Esophagus squamous epithelium (tissue), 4 donors: ENCODE measurements around the gene PGGHG.

Experiments
- POLR2A ChIP-seq, 4 donors: fragments of 450-650 bp; IDR thresholded peaks; one replicate each; pipeline ENCODE4 v1.6.1; 2017; ENCODE audit warnings: antibody characterized with exemption in 4 of 4, mild to moderate bottlenecking in 4 of 4, moderate library complexity in 3 of 4
- TF ChIP-seq, protein P1 (sequence below), 6 experiments: fragments of 450-650 bp in 4 of 6; fragments of 200-600 bp in 2 of 6; sonication (generic) in 2 of 6; IDR thresholded peaks; one replicate each; pipeline ENCODE4 v1.5.1; 2016 to 2019; ENCODE audit warnings: antibody characterized with exemption in 6 of 6, mild to moderate bottlenecking in 4 of 6, moderate library complexity in 4 of 6

- TF ChIP-seq, protein P1, sequence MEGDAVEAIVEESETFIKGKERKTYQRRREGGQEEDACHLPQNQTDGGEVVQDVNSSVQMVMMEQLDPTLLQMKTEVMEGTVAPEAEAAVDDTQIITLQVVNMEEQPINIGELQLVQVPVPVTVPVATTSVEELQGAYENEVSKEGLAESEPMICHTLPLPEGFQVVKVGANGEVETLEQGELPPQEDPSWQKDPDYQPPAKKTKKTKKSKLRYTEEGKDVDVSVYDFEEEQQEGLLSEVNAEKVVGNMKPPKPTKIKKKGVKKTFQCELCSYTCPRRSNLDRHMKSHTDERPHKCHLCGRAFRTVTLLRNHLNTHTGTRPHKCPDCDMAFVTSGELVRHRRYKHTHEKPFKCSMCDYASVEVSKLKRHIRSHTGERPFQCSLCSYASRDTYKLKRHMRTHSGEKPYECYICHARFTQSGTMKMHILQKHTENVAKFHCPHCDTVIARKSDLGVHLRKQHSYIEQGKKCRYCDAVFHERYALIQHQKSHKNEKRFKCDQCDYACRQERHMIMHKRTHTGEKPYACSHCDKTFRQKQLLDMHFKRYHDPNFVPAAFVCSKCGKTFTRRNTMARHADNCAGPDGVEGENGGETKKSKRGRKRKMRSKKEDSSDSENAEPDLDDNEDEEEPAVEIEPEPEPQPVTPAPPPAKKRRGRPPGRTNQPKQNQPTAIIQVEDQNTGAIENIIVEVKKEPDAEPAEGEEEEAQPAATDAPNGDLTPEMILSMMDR (IDR thresholded peaks at IDR 0.05), result no peak
- TF ChIP-seq POLR2A (IDR thresholded peaks at IDR 0.05), result no peak
Observed at GRCh38 chr11:289712-290620, 1.0 kb downstream of the PGGHG start.
